T47D (cell line): ENCODE results near the gene PROS1.
"Not testable (repeated sequence)": the region's sequence is repeated elsewhere in the genome, so short reads cannot be mapped to it uniquely, and the experiment has no call there.

Source experiments
- DNase-seq, 2 experiments: peaks; one replicate each; pipeline versions ENCODE4 v3.0.0 to v3.0.0-alpha.2; 2011 to 2012; ENCODE audit warnings: low read depth in 1 of 2, low spot score in 1 of 2
- JUND ChIP-seq: IDR thresholded peaks from 2 replicates; pipeline ENCODE4 v1.6.1; 2012; ENCODE audit warnings: low read depth
- in situ Hi-C: cut with HindIII; loops from 2 replicates; pipeline ENCODE4 v1.10.0; 2016; ENCODE audit warnings: low sequenced_read_pairs, low pct_unique_long_range_greater_than_20kb

Gene PROS1

DNA sequence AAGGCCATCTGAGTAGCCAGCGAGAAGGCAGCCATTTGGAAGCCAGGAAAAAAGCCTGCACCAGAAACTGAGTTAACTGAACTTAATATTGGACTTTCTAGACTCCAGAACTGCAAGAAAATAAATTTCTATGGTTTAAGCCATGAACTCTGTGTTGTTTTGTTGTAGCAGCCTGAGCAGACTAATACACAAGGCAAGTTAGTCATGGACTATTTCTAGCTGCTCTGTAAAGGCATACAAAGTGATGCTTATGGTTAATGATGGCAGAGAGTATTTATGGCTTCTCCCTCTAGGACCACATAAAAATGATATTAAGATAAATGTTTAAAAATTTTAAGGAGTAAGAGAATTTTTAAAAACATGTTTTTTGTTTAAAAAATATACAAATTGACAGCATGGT is 37.1 kb downstream of the PROS1 start:
- no peak for DNase-seq
- in situ Hi-C loops = no loop called here
- no peak for TF ChIP-seq JUND

DNA sequence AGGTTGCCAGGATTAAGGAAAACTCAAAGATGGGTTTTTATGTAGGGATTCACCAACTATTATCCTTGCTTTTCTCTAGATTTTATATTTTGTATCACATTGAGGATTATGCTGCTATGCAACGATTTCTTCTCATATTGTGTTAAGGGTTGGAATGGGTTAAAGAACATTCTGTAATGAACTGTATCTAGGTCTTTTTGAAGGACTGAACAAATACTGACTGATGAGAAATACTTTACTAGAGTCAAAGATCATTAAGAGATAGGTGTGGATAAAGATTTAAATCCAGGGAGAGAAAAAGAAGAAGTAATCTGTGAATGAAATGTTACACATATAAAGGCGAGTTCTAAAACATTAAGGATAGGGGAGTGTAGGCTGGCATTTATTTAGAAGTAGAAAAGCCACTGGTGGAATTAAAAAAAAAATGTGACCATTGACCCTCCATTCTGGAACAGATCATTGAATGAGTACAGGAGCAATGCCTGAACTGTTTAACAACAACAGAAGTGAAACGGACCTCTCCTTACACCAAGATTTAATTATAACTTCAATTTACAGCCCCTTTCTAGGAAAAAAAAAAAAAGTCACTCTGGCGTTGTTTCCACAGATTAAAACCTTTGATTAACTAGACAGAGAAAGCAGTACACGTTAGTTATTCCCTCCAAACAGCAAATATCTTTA is 39.2 kb downstream of the PROS1 start:
- in situ Hi-C loops = no loop called here

DNA sequence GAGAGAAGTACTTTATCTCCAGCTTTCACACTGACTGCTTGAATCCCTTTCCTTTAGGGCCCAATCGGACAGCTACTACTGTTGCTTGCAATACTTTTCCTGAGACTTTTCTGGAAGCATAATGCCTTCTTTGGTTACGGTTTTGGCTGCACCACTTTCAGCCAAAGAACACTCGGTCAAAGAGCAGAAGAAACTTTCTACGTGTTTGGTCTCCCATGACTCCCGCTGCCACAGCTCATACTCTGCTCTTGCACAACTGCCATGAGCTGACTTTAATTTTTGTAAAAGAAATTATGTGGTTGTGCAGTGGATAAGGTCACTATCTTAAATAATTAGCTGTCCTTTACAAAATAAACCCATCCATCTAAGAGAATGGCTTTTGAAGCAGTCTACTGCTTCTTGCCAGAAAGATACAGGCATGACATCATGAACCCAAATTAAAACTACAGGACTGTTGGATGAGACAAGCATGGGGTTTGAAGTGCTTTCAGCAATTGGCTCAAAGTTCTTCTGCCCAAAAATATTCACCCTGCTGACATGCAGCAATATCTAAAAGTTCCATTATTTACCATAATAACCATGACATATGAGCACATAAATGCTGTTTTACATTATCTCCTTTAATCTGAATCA is 42.0 kb downstream of the PROS1 start:
- in situ Hi-C loops = no loop called here
- no peak for DNase-seq
- no peak for TF ChIP-seq JUND

More for the DNA sequence above, 39.2 kb downstream of the PROS1 start:
- DNase-seq = no peak
- TF ChIP-seq JUND = no peak

GRCh38 chr3:93930041-93930440 is 43.7 kb downstream of the PROS1 start:
- DNase-seq = no peak
- in situ Hi-C loops = no loop called here
- no peak for TF ChIP-seq JUND

GRCh38 chr3:93926789-93927188 is 46.9 kb downstream of the PROS1 start:
- TF ChIP-seq JUND = no peak
- DNase-seq = no peak
- in situ Hi-C loops = no loop called here

- in situ Hi-C loops = no loop called here
- no peak for TF ChIP-seq JUND
- DNase-seq = no peak
Observed at GRCh38 chr3:93924491-93924890, 49.2 kb downstream of the PROS1 start.

GRCh38 chr3:93923006-93923405 is 50.7 kb downstream of the PROS1 start:
- DNase-seq = no peak
- in situ Hi-C loops = no loop called here
- TF ChIP-seq JUND = no peak

- DNase-seq, in situ Hi-C loops: not testable (repeated sequence)
Observed at GRCh38 chr3:93917546-93918029, 56.1 kb downstream of the PROS1 start.

DNA sequence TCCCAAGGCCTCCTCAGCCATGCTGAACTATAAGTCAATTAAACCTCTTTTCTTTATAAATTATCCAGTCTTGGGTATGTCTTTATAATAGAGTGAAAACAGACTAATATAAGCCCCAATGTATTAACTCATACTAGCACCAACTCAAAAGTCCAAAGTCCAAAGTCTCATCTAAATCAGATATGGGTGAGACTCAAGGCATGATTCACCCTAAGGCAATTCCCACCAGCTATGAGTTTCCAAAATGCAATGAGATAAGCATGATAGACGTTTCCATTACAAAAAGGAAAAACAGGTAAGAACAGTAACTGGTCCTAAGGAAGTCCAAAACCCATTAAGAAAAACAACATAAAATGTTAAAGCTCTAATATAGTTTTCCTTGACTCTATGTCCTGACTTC is 60.1 kb downstream of the PROS1 start:
- in situ Hi-C loops, DNase-seq: not testable (repeated sequence)

DNA sequence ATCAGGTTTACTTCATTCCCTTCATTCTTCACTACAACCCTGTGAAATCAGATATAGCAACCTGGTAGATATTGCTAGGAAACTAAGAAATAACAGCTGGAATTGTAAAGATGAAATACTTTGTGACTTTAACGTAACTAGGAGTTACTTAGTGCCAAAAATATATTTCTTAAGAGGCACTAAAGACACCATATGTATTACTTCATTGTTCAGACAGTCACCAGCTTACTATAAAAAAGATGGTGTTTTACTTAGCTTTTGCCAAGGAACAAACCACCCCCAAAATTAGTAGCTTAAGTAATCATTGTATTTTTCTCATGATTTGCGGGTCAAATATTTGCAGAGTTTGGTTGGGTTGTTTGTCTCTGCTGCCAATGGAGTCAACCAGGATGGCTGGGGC is 62.5 kb downstream of the PROS1 start:
- in situ Hi-C loops = no loop called here
- DNase-seq = no peak
- TF ChIP-seq JUND = no peak

GRCh38 chr3:93910097-93910496 is 63.6 kb downstream of the PROS1 start:
- in situ Hi-C loops = no loop called here
- no peak for TF ChIP-seq JUND

GRCh38 chr3:93907132-93907531 is 66.6 kb downstream of the PROS1 start:
- TF ChIP-seq JUND = no peak
- in situ Hi-C loops = no loop called here
- DNase-seq = no peak

More at GRCh38 chr3:93910097-93910496, 63.6 kb downstream of the PROS1 start:
- DNase-seq = no peak

GRCh38 chr3:93906245-93906644 is 67.5 kb downstream of the PROS1 start:
- no peak for DNase-seq
- in situ Hi-C loops = no loop called here
- TF ChIP-seq JUND = no peak

DNA sequence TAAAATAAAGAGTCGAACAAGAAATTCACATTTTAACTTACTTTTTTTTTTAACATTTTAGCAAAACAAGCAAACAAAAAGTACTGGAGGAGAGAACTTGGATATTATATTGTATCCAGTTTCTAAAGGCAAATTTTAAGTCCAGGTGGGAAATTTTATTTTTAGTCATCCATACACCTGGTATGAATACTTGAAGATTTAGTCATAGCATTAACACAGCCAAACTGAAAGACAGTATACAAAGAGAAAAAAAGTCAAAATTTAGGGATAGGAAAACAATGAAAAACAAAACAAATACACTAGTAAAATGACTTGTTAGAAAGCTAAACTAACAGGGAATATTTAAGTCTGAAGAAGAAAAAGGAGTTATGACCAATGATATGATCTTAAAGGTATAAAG is 69.1 kb downstream of the PROS1 start:
- DNase-seq = no peak
- in situ Hi-C loops = no loop called here
- TF ChIP-seq JUND = no peak

DNA sequence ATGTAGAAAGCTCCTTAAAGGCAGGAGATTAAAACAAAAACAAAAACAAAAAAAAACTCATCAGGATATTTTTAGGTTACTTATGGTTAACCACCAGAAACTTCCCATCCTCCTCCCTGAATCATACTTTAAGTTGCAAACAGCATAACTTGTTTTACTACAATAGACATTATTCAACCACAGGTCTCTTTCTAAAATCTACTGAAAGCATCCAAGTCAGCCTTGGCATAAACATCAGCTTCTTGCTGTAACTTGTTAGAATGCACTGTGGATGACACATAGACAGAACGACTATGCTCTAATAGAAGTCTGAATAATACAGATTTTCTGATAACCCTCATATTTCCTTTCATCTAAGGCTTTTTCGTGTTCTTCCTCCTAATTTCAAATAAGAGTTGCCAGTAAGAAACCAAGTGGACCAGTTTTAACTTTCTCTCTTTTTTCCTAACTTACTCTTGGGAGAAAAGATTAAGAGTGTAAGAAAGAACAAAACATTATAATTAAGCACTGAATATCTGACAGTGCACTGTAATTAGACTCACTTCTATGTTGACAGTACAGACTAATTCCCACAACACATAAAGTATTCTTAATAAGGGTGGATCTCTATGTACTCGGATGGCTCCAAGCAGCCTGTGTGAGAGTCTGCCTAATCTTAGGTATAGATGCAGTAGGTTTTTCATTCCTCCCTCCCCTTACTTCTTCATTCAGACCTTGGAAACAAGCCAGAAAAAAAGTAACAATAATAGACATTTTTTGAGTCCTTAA is 95.3 kb downstream of the PROS1 start:
- in situ Hi-C loops, DNase-seq: not testable (repeated sequence)

DNA sequence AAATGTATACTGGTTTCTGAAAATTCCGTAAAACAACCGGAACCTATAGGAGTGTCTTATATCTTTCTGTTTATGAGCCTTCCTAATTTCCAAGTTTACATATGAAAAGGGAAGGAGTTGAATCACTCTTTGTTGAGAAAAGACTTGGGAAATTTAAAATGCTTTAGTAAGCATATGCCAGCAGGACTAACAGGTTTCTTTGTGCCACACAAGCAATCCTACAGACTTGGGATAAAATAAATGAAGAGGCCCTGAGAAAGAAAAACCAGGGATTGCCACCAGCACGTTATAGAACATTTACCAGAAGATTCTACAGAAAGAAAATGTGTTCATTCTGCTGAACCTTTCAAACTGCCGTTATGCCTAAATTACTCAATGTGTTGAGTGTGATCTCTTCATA is 96.3 kb downstream of the PROS1 start:
- in situ Hi-C loops = not testable (repeated sequence)
- DNase-seq = peak in 1 of 2 experiments; percentile 4

GRCh38 chr3:93873412-93873811 is 100.3 kb downstream of the PROS1 start:
- DNase-seq, in situ Hi-C loops: not testable (repeated sequence)
